Astrocyte of the spinal cord (primary cell): ENCODE data around the gene ALDH5A1.

ENCODE experiments used
- DNase-seq: peaks from one replicate; pipeline ENCODE4 v3.0.0; 2011; ENCODE audit warnings: low read depth, low spot score
- H3K4me3 ChIP-seq: 2 replicates; pipeline ENCODE4 v1.5.1; 2011; ENCODE audit warnings: low read depth, mild to moderate bottlenecking, low read length, moderate library complexity
- in situ Hi-C: cut with HindIII; loops from 2 replicates; pipeline ENCODE4 v1.10.0; 2017; ENCODE audit warnings: low sequenced_read_pairs
- TF ChIP-seq, protein P1 (sequence below): IDR thresholded peaks from 2 replicates; pipeline ENCODE4 v1.5.1; 2012; ENCODE audit warnings: low read depth, mild to moderate bottlenecking, low read length, inconsistent platforms

ALDH5A1 gene

DNA sequence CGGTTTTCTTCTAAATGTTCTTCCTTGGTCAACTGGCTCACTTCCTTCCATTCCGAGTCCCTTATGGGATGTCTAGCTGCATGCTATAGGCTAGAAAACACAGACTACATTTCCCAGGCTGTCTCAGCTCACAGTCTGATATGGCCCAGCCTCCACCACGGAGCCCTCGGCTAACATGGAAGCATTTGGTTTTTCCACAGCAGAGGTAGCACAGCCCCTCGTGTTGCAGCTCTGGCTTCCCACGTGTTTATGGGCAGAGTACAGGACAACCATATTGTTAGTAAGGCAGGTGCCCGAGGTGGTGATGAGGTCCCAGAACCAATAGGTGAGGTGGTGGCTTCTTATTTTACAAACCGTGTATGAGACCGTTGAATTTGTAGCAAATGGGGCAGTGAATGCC, 14.1 kb upstream of the ALDH5A1 start:
- in situ Hi-C loops, result no loop called here
- TF ChIP-seq, protein P1, sequence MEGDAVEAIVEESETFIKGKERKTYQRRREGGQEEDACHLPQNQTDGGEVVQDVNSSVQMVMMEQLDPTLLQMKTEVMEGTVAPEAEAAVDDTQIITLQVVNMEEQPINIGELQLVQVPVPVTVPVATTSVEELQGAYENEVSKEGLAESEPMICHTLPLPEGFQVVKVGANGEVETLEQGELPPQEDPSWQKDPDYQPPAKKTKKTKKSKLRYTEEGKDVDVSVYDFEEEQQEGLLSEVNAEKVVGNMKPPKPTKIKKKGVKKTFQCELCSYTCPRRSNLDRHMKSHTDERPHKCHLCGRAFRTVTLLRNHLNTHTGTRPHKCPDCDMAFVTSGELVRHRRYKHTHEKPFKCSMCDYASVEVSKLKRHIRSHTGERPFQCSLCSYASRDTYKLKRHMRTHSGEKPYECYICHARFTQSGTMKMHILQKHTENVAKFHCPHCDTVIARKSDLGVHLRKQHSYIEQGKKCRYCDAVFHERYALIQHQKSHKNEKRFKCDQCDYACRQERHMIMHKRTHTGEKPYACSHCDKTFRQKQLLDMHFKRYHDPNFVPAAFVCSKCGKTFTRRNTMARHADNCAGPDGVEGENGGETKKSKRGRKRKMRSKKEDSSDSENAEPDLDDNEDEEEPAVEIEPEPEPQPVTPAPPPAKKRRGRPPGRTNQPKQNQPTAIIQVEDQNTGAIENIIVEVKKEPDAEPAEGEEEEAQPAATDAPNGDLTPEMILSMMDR, result no peak
- no peak for DNase-seq

GRCh38 chr6:24481449-24481848, 13.3 kb upstream of the ALDH5A1 start:
- H3K4me3 ChIP-seq, result no peak overlapping the region
- in situ Hi-C loops, result no loop called here
- DNase-seq, result no peak
- TF ChIP-seq, protein P1, result no peak

More for the DNA sequence above, 14.1 kb upstream of the ALDH5A1 start:
- no peak overlapping the region for H3K4me3 ChIP-seq

DNA sequence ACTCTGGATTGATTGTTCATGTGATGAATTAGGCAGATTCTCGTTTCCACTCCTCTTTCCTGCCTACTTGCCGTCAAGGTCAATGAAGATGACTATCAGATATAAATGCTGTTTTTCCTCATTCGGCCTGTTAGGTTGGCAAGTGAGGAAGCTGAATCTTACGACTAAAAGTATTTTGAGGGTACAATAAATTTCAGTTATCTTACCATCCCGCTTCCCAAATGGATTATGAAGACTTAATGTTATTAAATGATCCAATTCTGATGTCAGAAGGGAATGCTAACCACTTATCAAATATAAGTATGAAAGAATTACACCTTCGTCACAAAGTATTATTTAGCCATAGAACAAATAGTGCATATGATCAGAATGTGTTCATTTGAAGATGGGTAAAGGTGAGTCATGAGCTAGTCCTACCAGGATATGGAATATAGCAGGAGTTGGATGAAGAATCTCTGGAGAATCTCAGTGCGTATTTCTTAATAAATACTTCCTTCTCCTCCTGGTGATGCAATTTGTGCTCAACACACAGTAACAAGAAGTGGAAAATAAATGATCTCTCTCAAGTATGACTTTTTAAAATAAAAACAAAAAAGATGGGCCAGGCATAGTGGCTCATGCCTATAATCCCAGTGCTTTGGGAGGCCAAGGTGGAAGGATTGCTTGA, 10.0 kb upstream of the ALDH5A1 start:
- DNase-seq, result peak; percentile 10
- in situ Hi-C loops, result no loop called here
- no peak overlapping the region for H3K4me3 ChIP-seq
- TF ChIP-seq, protein P1, result no peak

GRCh38 chr6:24486065-24486464, 8.7 kb upstream of the ALDH5A1 start:
- TF ChIP-seq, protein P1, result no peak
- no peak for DNase-seq
- in situ Hi-C loops, result no loop called here
- no peak overlapping the region for H3K4me3 ChIP-seq

DNA sequence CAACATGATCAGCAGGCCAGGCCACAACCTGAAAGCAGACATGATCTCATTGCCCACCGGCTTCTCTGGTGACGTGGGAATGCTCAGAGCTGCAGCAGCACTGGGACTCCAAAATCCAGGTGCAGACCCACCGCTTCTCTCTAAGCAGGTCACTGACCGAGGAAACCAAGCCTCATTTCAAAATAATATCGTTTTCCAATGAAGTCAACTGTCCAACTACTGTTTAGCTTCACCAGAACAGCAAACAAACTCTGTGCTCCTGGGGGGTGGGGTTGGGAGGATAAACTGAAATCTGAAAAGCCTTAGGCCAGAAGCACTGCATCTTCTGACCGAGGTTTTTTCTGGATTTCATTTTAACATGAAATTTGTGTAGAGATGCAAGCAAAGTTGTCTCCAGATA, 5.3 kb upstream of the ALDH5A1 start, which contains the start of gene GPLD1:
Gene GPLD1 (minus strand): TSS at position 109 of the 400 bp plus-strand sequence. CDS start 67 bp downstream, at position 42.
- TF ChIP-seq, protein P1, result no peak
- no peak for DNase-seq
- H3K4me3 ChIP-seq, result no peak within 1 kb of the TSS
- in situ Hi-C loops, result no loop called here

- in situ Hi-C loops, result no loop called here
- TF ChIP-seq, protein P1, result no peak
- no peak for DNase-seq
Measured at GRCh38 chr6:24489881-24490280, 4.9 kb upstream of the ALDH5A1 start.

GRCh38 chr6:24490948-24491347, 3.8 kb upstream of the ALDH5A1 start:
- no peak for DNase-seq
- TF ChIP-seq, protein P1, result no peak
- no peak overlapping the region for H3K4me3 ChIP-seq
- in situ Hi-C loops, result no loop called here

More at GRCh38 chr6:24489881-24490280, 4.9 kb upstream of the ALDH5A1 start:
- H3K4me3 ChIP-seq, result no peak overlapping the region
